Inflammatory macrophage (primary cell): ENCODE data around the gene PLCG2.
"Not testable (repeated sequence)": the region's sequence is repeated elsewhere in the genome, so short reads cannot be mapped to it uniquely, and the experiment has no call there.

ENCODE experiments used
- DNase-seq, 2 donors: peaks; one replicate each; pipeline ENCODE4 v3.0.0-alpha.2; 2020 to 2022

PLCG2 gene

DNA sequence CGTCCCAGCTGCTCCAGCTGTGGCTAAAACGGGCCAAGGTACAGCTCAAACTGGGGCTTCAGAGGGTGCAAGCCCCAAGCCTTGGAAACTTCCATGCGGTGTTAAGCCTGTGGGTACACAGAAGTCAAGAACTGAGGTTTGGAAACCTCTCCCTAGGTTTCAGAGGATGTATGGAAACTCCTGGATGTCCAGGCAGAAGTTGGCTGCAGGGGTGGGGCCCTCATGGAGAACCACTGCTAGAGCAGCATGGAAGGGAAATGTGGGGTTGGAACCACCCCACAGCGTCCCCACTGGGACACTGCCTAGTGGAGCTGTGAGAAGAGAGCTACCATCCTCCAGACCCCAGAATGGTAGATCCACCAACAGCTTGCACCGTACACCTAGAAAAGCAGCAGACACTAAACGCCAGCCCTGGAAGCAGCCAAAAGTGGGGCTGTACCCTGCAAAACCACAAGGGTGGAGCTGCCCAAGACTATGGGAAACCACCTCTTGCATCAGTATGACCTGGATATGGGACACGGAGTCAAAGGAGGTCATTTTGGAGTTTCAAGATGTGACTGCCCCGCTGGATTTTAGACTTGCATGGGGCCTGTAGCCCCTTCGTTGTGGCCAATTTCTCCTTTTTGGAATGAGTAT lies 230.0 kb downstream of the PLCG2 start:
- DNase-seq, result no peak

GRCh38 chr16:82009789-82010188 lies 230.7 kb downstream of the PLCG2 start:
- not testable (repeated sequence) for DNase-seq

GRCh38 chr16:82010649-82011048 lies 231.6 kb downstream of the PLCG2 start:
- DNase-seq, result no peak

DNA sequence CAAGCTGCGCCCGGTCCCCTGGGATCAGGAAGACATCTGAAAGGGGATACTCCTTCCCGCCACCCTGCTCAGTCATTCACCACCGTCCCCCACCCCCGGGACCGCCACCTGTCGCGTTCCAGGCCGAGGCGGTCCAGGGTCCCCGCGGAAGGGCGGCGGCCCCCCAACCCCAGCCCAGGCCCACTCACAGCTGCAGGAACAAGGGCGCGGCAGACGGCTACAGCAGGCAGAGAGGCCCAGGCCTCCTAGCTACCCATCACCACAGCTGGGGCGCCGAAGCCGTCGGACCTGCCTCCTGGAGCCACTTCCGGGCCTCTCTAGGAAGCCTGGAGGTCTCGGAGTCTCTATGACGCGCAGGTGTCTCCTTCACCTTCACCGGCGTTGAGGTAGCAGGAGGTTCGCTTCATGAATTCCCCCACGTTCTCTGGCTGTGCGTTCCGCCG lies 232.1 kb downstream of the PLCG2 start, which contains the start of gene SDR42E1:
Gene SDR42E1 (minus strand): TSS at position 272 of the 443 bp plus-strand sequence. CDS start 10,612 bp downstream, outside the sequence.
- no peak for DNase-seq
